ENCODE data around the gene IFNAR1.

GRCh38 chr21:33374080-33374449 lies 49.3 kb downstream of the IFNAR1 start:
- TF ChIP-seq REST (IDR thresholded peaks at IDR 0.05; ENCODE audit: insufficient read depth in 1 of 2, low read depth in 2 of 2, low read length in 2 of 2) (no peak), TAF1 (IDR thresholded peaks at IDR 0.05; ENCODE audit: borderline replicate concordance, insufficient read depth, low read length) (no peak)
